H1 (cell line): ENCODE results near the gene ZNF879. TPM values are rescaled to one million over a fixed set of nuclear protein-coding genes. Genes with fewer than 3 reads are reported as not detected.

Experiments
- CTCF ChIA-PET: fragments of 300-600 bp; sonication (Branson Sonifier 250); formaldehyde crosslinking; loops from one replicate; lab custom pipeline; 2021; ENCODE audit not compliant: partially characterized antibody; lab: Charles Lee
- POLR2A ChIA-PET: fragments of 300-600 bp; sonication (Branson Sonifier 250); formaldehyde crosslinking; loops from one replicate; lab custom pipeline; 2021; ENCODE audit warnings: inconsistent platforms; ENCODE audit not compliant: partially characterized antibody; lab: Charles Lee
- DNase-seq, 2 experiments: peaks; one replicate each; pipeline versions ENCODE4 v3.0.0 to v3.0.0-alpha.2; 2010 to 2022; ENCODE audit warnings: low spot score in 2 of 2, low read depth in 1 of 2, mixed read lengths in 1 of 2
- FAIRE-seq: peaks from 2 replicates; lab custom pipeline; 2011; peaks lifted over from hg19 to GRCh38; lab: Jason Lieb, UNC
- H2AFZ ChIP-seq: 2 replicates; pipeline ENCODE4 v1.8.1; 2012; ENCODE audit warnings: low read length, inconsistent platforms
- H2AK5ac ChIP-seq: 2 replicates; pipeline ENCODE4 v1.6.1; 2013; ENCODE audit warnings: low read depth, low read length
- H2BK120ac ChIP-seq: replicated peaks from 2 replicates; pipeline ENCODE3; 2013; ENCODE audit warnings: low read depth, low read length, inconsistent platforms
- H2BK12ac ChIP-seq: 2 replicates; pipeline ENCODE4 v1.6.1; 2013; ENCODE audit warnings: low read depth, low read length
- H2BK15ac ChIP-seq: 2 replicates; pipeline ENCODE4 v1.6.1; 2013; ENCODE audit warnings: low read length
- H2BK20ac ChIP-seq: 2 replicates; pipeline ENCODE4 v1.6.1; 2013; ENCODE audit warnings: low read length
- H2BK5ac ChIP-seq: 2 replicates; pipeline ENCODE4 v1.6.1; 2013; ENCODE audit warnings: low read depth, low read length
- H3K14ac ChIP-seq: 2 replicates; pipeline ENCODE4 v1.6.1; 2013; ENCODE audit warnings: inconsistent platforms; ENCODE audit not compliant: insufficient read length
- H3K18ac ChIP-seq: 2 replicates; pipeline ENCODE4 v1.6.1; 2013; ENCODE audit warnings: low read length; ENCODE audit errors: extremely low read depth
- H3K23ac ChIP-seq: 2 replicates; pipeline ENCODE4 v1.6.1; 2013; ENCODE audit warnings: inconsistent platforms; ENCODE audit not compliant: insufficient read length
- H3K23me2 ChIP-seq: 2 replicates; pipeline ENCODE4 v1.6.1; 2013; ENCODE audit warnings: low read depth, low read length
- H3K27ac ChIP-seq: 2 replicates; pipeline ENCODE4 v1.6.1; 2011; ENCODE audit warnings: low read depth, low read length, inconsistent platforms
- H3K27me3 ChIP-seq, 4 experiments: replicated peaks in 1 of 4; 1 replicate in 1 of 4; 2 replicates in 3 of 4; pipeline versions ENCODE4 v1.6.1 to v1.8.1; 2011 to 2013; ENCODE audit warnings: low read length in 3 of 4, mild to moderate bottlenecking in 3 of 4, inconsistent platforms in 2 of 4, mixed read lengths in 2 of 4, moderate library complexity in 1 of 4; ENCODE audit not compliant: control insufficient read depth in 3 of 4, insufficient read depth in 3 of 4; ENCODE audit errors: extremely low read depth in 1 of 4
- H3K36me3 ChIP-seq, 4 experiments: 2 replicates each; pipeline versions ENCODE4 v1.6.1 to v1.8.1; 2011 to 2013; ENCODE audit warnings: mild to moderate bottlenecking in 4 of 4, low read length in 3 of 4, moderate library complexity in 2 of 4, control low read depth in 1 of 4, inconsistent platforms in 1 of 4; ENCODE audit not compliant: insufficient read depth in 4 of 4, control insufficient read depth in 2 of 4
- H3K4ac ChIP-seq: replicated peaks from 2 replicates; pipeline ENCODE3; 2013; ENCODE audit warnings: low read length, low read depth, mixed read lengths, inconsistent platforms; ENCODE audit not compliant: insufficient read length
- H3K4me1 ChIP-seq, 4 experiments: replicated peaks in 1 of 4; 1 replicate in 1 of 4; 2 replicates in 3 of 4; pipeline versions ENCODE4 v1.6.1 to v1.8.1; 2011 to 2013; ENCODE audit warnings: low read length in 3 of 4, inconsistent platforms in 2 of 4, mixed read lengths in 1 of 4; ENCODE audit not compliant: insufficient read depth in 4 of 4, control insufficient read depth in 3 of 4
- H3K4me2 ChIP-seq, 2 experiments: 2 replicates each; pipeline versions ENCODE4 v1.6.1 to v1.8.1; 2011 to 2013; ENCODE audit warnings: low read depth in 2 of 2, low read length in 2 of 2, control low read depth in 1 of 2, inconsistent platforms in 1 of 2, mild to moderate bottlenecking in 1 of 2; ENCODE audit not compliant: insufficient read depth in 1 of 2
- H3K4me3 ChIP-seq, 4 experiments: fragments of 200-600, 300-600 bp in 1 of 4; sonication (generic), shearing (Covaris generic), sonication (Bioruptor Twin) in 1 of 4; 2 replicates each; pipeline versions ENCODE4 v1.5.1 to v1.8.1; 2011 to 2016; ENCODE audit warnings: low read length in 4 of 4, low read depth in 3 of 4, control low read depth in 2 of 4, inconsistent platforms in 2 of 4, mild to moderate bottlenecking in 2 of 4, mixed read lengths in 1 of 4, moderate library complexity in 1 of 4; ENCODE audit not compliant: insufficient read depth in 2 of 4; ENCODE audit errors: extremely low read depth in 1 of 4
- H3K56ac ChIP-seq: replicated peaks from 2 replicates; pipeline ENCODE3; 2013; ENCODE audit warnings: low read depth, mild to moderate bottlenecking, mixed read lengths, low read length, inconsistent platforms; ENCODE audit not compliant: insufficient read length
- H3K79me1 ChIP-seq: 2 replicates; pipeline ENCODE4 v1.6.1; 2013; ENCODE audit warnings: low read depth, low read length, control low read depth
- H3K79me2 ChIP-seq, 2 experiments: 2 replicates each; pipeline versions ENCODE4 v1.6.1 to v1.8.1; 2012 to 2013; ENCODE audit warnings: low read length in 2 of 2, mild to moderate bottlenecking in 2 of 2, inconsistent platforms in 1 of 2; ENCODE audit not compliant: insufficient read depth in 2 of 2, control insufficient read depth in 1 of 2
- H3K9ac ChIP-seq, 4 experiments: replicated peaks in 1 of 4; 1 replicate in 1 of 4; 2 replicates in 3 of 4; pipeline versions ENCODE4 v1.6.1 to v1.8.1; 2011 to 2013; ENCODE audit warnings: low read depth in 3 of 4, low read length in 3 of 4, control low read depth in 2 of 4, mild to moderate bottlenecking in 2 of 4, moderate library complexity in 2 of 4, inconsistent platforms in 1 of 4; ENCODE audit errors: extremely low read depth in 1 of 4
- H3K9me3 ChIP-seq, 2 experiments: 2 replicates each; pipeline versions ENCODE4 v1.6.1 to v1.8.1; 2012 to 2013; ENCODE audit warnings: mild to moderate bottlenecking in 2 of 2, moderate library complexity in 2 of 2, control low read depth in 1 of 2, inconsistent platforms in 1 of 2, low read depth in 1 of 2, low read length in 1 of 2, mixed read lengths in 1 of 2; ENCODE audit not compliant: insufficient read depth in 2 of 2
- H4K20me1 ChIP-seq, 2 experiments: replicated peaks in 1 of 2; 2 replicates each; pipeline versions ENCODE3 to v1.8.1; 2011 to 2013; ENCODE audit warnings: inconsistent platforms in 2 of 2, low read length in 2 of 2, mild to moderate bottlenecking in 1 of 2; ENCODE audit not compliant: insufficient read depth in 2 of 2, control insufficient read depth in 1 of 2
- H4K5ac ChIP-seq: 2 replicates; pipeline ENCODE4 v1.6.1; 2013; ENCODE audit warnings: low read length, low read depth, mixed read lengths, inconsistent platforms; ENCODE audit not compliant: insufficient read length
- H4K8ac ChIP-seq: 2 replicates; pipeline ENCODE4 v1.8.0; 2013; ENCODE audit warnings: mild to moderate bottlenecking, moderate library complexity, low read length, inconsistent platforms; ENCODE audit not compliant: insufficient read depth; ENCODE audit errors: extremely low read depth
- H4K91ac ChIP-seq: replicated peaks from 2 replicates; pipeline ENCODE3; 2013; ENCODE audit warnings: low read length, mixed read lengths, inconsistent platforms; ENCODE audit not compliant: insufficient read length
- PHF8 ChIP-seq: fragments of 200-600 bp; sonication (generic); conservative IDR thresholded peaks from 2 replicates; pipeline ENCODE4 v1.7.1; 2012; ENCODE audit warnings: low read depth, mild to moderate bottlenecking, inconsistent platforms, low read length, moderate library complexity
- POLR2AphosphoS5 ChIP-seq: IDR thresholded peaks from 2 replicates; pipeline ENCODE4 v1.6.1; 2011; ENCODE audit warnings: low read depth, low read length
- RBBP5 ChIP-seq: IDR thresholded peaks from 2 replicates; pipeline ENCODE4 v1.7.1; 2012; ENCODE audit warnings: low read depth, mild to moderate bottlenecking, inconsistent platforms, low read length, moderate library complexity, borderline replicate concordance
- WGBS, 2 experiments: shearing (Covaris generic) in 1 of 2; methylation state at CpG; one replicate each; pipeline versions ENCODE4 v1.1.6 to v1.1.7; 2013 to 2015; ENCODE audit warnings: low lambda C conversion rate in 2 of 2, mixed read lengths in 2 of 2, inconsistent platforms in 1 of 2, low coverage in 1 of 2, missing lambda C conversion rate in 1 of 2; ENCODE audit not compliant: insufficient replicate concordance in 2 of 2, insufficient coverage in 1 of 2, insufficient read length in 1 of 2; ENCODE audit errors: extremely low coverage in 1 of 2, missing lambda C conversion rate in 1 of 2; 5-methylcytosine and 5-hydroxymethylcytosine counted together
- polyA plus RNA-seq, 7 experiments: library from polyadenylated mRNA; depleted of rRNA in 3 of 7; stranded (reverse) in 5 of 7; unstranded in 2 of 7; fragments of >200 nt in 5 of 7; fragments of 200-250 nt in 2 of 7; gene quantifications; 1 replicate in 5 of 7; 2 replicates in 1 of 7; 4 replicates in 1 of 7; pipeline versions ENCODE4 v1.2.1 to v1.2.3, GENCODE V29; 2011 to 2013; ENCODE audit warnings: missing spikeins in 2 of 7, mixed read lengths in 2 of 7
- total RNA-seq: library from RNA; stranded (reverse); fragmentation: NEBNext Ultra II Directional; extraction: Animal tissue kit (Norgen Biotek cat#: 25700); gene quantifications from 2 replicates; pipeline ENCODE4 v1.2.1, GENCODE V29; 2021
- TF ChIP-seq, protein P1 (sequence below): IDR thresholded peaks from 2 replicates; pipeline ENCODE4 v1.6.1; 2012; ENCODE audit warnings: inconsistent platforms

ZNF879 gene
- total and polyA plus RNA-seq, 2 of the 8 experiments (the other 6 are each of a cell fraction or from before 2014, with no cell fraction given), result 2.2 to 3.1 TPM

DNA sequence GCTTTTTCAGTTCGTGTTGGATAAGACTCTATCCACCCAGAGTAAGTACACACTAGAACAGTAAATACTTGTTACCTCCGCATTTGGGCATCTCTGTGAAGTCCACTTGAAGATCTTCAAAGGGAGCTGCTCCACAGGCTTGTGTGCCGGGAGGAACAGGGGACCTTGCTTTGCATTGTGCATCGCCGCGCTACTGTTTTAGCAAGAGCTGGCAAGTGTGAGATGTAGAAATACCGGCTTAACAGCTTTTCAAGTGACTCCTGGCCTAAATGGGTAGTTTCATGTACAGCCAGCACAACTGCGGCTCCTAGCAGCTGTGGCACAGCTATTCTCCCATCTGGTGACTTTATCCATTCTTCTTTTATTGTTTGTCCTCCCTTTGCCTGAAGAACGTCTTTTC, 28.2 kb downstream of the ZNF879 start:
- Histone ChIP-seq H2AFZ (no peak overlapping the region), H3K4ac (no peak overlapping the region), H4K91ac (no peak overlapping the region), H3K9me3 (peaks cover 39 to 68% of the 10 kb centered on the region in 2 experiments), H3K4me2 (no peak overlapping the region), H2BK12ac (no peak overlapping the region), H2BK15ac (no peak overlapping the region), H2AK5ac (no peak overlapping the region), H3K18ac (no peak overlapping the region), H2BK120ac (no peak overlapping the region), H3K14ac (no peak overlapping the region), H3K9ac (no peak overlapping the region), H3K27ac (no peak overlapping the region), H3K27me3 (no peaks in the 10 kb centered on the region), H3K4me3 (no peak overlapping the region), H3K79me1 (no peaks in the 10 kb centered on the region), H3K23ac (no peak overlapping the region), H4K8ac (no peak overlapping the region), H4K20me1 (no peaks in the 10 kb centered on the region), H4K5ac (no peak overlapping the region), H2BK5ac (no peak overlapping the region), H3K23me2 (no peaks in the 10 kb centered on the region), H2BK20ac (no peak overlapping the region), H3K4me1 (no peaks in the 10 kb centered on the region), H3K79me2 (no peaks in the 10 kb centered on the region), H3K56ac (no peak overlapping the region), H3K36me3 (no peaks in the 10 kb centered on the region)
- WGBS, 2 experiments, result 80% methylated on average over 9 of the region's 9 CpGs; no CpG with 5 or more reads in 1 of the 2 experiments
- no peak for FAIRE-seq
- DNase-seq, result no peak
- CTCF ChIA-PET, result interaction anchor here (1.3 to 1.4 kb wide), 2 partner anchors 91 to 226 kb away, joined by 3 read pairs; no protein-coding TSS in a partner anchor
- POLR2A ChIA-PET, result interaction anchor here (0.8 kb wide), 1 partner anchor 8 kb away, joined by 3 read pairs; the partner anchor contains the start of gene ZNF354C
- TF ChIP-seq RBBP5 (no peak), PHF8 (no peak), POLR2AphosphoS5 (no peak)
- TF ChIP-seq, protein P1, sequence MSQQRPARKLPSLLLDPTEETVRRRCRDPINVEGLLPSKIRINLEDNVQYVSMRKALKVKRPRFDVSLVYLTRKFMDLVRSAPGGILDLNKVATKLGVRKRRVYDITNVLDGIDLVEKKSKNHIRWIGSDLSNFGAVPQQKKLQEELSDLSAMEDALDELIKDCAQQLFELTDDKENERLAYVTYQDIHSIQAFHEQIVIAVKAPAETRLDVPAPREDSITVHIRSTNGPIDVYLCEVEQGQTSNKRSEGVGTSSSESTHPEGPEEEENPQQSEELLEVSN, result no peak
